ENCODE data around the gene COQ2. TPM values are rescaled to one million over a fixed set of nuclear protein-coding genes. Genes with fewer than 3 reads are reported as not detected.

The COQ2 gene
- total RNA-seq, 4 donors from 2014 or later, result 3.2 to 22.6 (median 9.5) TPM

GRCh38 chr4:83268491-83268890, 16.1 kb downstream of the COQ2 start:
- intact Hi-C loops (cut with DNase I; ENCODE audit: low total_unique reads), result no loop called here
- H3K27me3 ChIP-seq, result no peaks in the 10 kb centered on the region
- no peak overlapping the region for H3K27ac ChIP-seq
- no peak for DNase-seq
- no peak for TF ChIP-seq CTCF (IDR thresholded peaks at IDR 0.05)
- no peak for TF ChIP-seq POLR2A (IDR thresholded peaks at IDR 0.05)
- no peaks in the 10 kb centered on the region for H3K9me3 ChIP-seq
- no peaks in the 10 kb centered on the region for H3K36me3 ChIP-seq
- H3K4me1 ChIP-seq, result no peaks in the 10 kb centered on the region
- no peak overlapping the region for H3K4me3 ChIP-seq

GRCh38 chr4:83267830-83268475, 16.6 kb downstream of the COQ2 start:
- Histone ChIP-seq H3K27ac (no peak overlapping the region), H3K27me3 (no peaks in the 10 kb centered on the region), H3K4me1 (no peaks in the 10 kb centered on the region), H3K36me3 (no peaks in the 10 kb centered on the region), H3K9me3 (no peaks in the 10 kb centered on the region), H3K4me3 (no peak overlapping the region)
- TF ChIP-seq CTCF (IDR thresholded peaks at IDR 0.05) (no peak), POLR2A (IDR thresholded peaks at IDR 0.05) (no peak)
- DNase-seq, result no peak
- intact Hi-C loops (cut with DNase I; ENCODE audit: low total_unique reads), result no loop called here

GRCh38 chr4:83267121-83267829, 17.3 kb downstream of the COQ2 start:
- intact Hi-C loops (cut with DNase I; ENCODE audit: low total_unique reads), result no loop called here
- Histone ChIP-seq H3K27ac (no peak overlapping the region), H3K4me1 (no peaks in the 10 kb centered on the region), H3K27me3 (no peaks in the 10 kb centered on the region), H3K9me3 (no peaks in the 10 kb centered on the region), H3K36me3 (no peaks in the 10 kb centered on the region), H3K4me3 (no peak overlapping the region)
- DNase-seq, result no peak
- no peak for TF ChIP-seq CTCF (IDR thresholded peaks at IDR 0.05)
- TF ChIP-seq POLR2A (IDR thresholded peaks at IDR 0.05), result no peak

GRCh38 chr4:83266689-83267088, 17.9 kb downstream of the COQ2 start:
- H3K9me3 ChIP-seq, result no peaks in the 10 kb centered on the region
- no peaks in the 10 kb centered on the region for H3K36me3 ChIP-seq
- no peak overlapping the region for H3K27ac ChIP-seq
- TF ChIP-seq CTCF (IDR thresholded peaks at IDR 0.05) (no peak), POLR2A (IDR thresholded peaks at IDR 0.05) (no peak)
- H3K27me3 ChIP-seq, result no peaks in the 10 kb centered on the region
- DNase-seq, result no peak
- no peaks in the 10 kb centered on the region for H3K4me1 ChIP-seq
- intact Hi-C loops (cut with DNase I; ENCODE audit: low total_unique reads), result no loop called here
- no peak overlapping the region for H3K4me3 ChIP-seq

GRCh38 chr4:83263106-83263505, 21.5 kb downstream of the COQ2 start:
- DNase-seq, result no peak
- Histone ChIP-seq H3K27me3 (no peaks in the 10 kb centered on the region), H3K27ac (no peak overlapping the region), H3K4me3 (no peak overlapping the region), H3K4me1 (peaks cover 0 to 6% of the 10 kb centered on the region in 2 donors), H3K36me3 (no peaks in the 10 kb centered on the region), H3K9me3 (no peaks in the 10 kb centered on the region)
- intact Hi-C loops (cut with DNase I; ENCODE audit: low total_unique reads), result no loop called here
- TF ChIP-seq CTCF (IDR thresholded peaks at IDR 0.05), result no peak
- TF ChIP-seq POLR2A (IDR thresholded peaks at IDR 0.05), result no peak
